Neural cell (in vitro differentiated cells): Measurements from ENCODE around the gene PLD1. TPM values are rescaled to one million over a fixed set of nuclear protein-coding genes. Genes with fewer than 3 reads are reported as not detected.

Experiments
- H2AFZ ChIP-seq: fragments of 200-600, 300-800 bp; sonication (generic), shearing (Covaris generic); 2 replicates; pipeline ENCODE4 v1.6.0; 2014; ENCODE audit warnings: low read depth, mild to moderate bottlenecking, antibody characterized with exemption, low read length, moderate library complexity
- H3F3A ChIP-seq: fragments of 200-600 bp; shearing (Covaris generic); 2 replicates; pipeline ENCODE4 v1.6.1; 2016; ENCODE audit warnings: mild to moderate bottlenecking, moderate library complexity, mixed read lengths, antibody characterized with exemption, low read length; ENCODE audit not compliant: insufficient read depth, poor library complexity, severe bottlenecking
- H3K27ac ChIP-seq: fragments of 200-600, 300-800 bp; sonication (generic), shearing (Covaris generic); 2 replicates; pipeline ENCODE4 v1.5.1; 2014; ENCODE audit warnings: mild to moderate bottlenecking, low read length, moderate library complexity
- H3K27me3 ChIP-seq: fragments of 300-800, 200-600 bp; sonication (generic), shearing (Covaris generic); 2 replicates; pipeline ENCODE4 v1.6.0; 2014; ENCODE audit warnings: mild to moderate bottlenecking, low read depth, low read length, moderate library complexity; ENCODE audit not compliant: insufficient read depth
- H3K36me3 ChIP-seq: fragments of 300-800, 200-600 bp; sonication (generic), shearing (Covaris generic); 2 replicates; pipeline ENCODE4 v1.5.1; 2014; ENCODE audit warnings: mild to moderate bottlenecking, antibody characterized with exemption, low read length, moderate library complexity; ENCODE audit not compliant: insufficient read depth
- H3K4me2 ChIP-seq: fragments of 300-800, 200-600 bp; sonication (generic), shearing (Covaris generic); 2 replicates; pipeline ENCODE4 v1.6.0; 2014; ENCODE audit warnings: mild to moderate bottlenecking, low read length
- H3K4me3 ChIP-seq: fragments of 300-800, 200-600 bp; sonication (generic), shearing (Covaris generic); 2 replicates; pipeline ENCODE4 v1.5.1; 2014; ENCODE audit warnings: mild to moderate bottlenecking, low read length, moderate library complexity
- H3K79me2 ChIP-seq: fragments of 200-600 bp; shearing (Covaris generic); replicated peaks from 2 replicates; pipeline ENCODE4 v1.6.0; 2014; ENCODE audit warnings: mild to moderate bottlenecking, low read length, moderate library complexity; ENCODE audit not compliant: insufficient read depth
- H3K9ac ChIP-seq: fragments of 300-800, 200-600 bp; sonication (generic), shearing (Covaris generic); 2 replicates; pipeline ENCODE4 v1.6.1; 2016; ENCODE audit warnings: mild to moderate bottlenecking, low read length, mixed read lengths
- H3K9me2 ChIP-seq: fragments of 200-600 bp; shearing (Covaris generic); 2 replicates; pipeline ENCODE4 v1.6.1; 2016; ENCODE audit warnings: mild to moderate bottlenecking, low read length, mixed read lengths; ENCODE audit not compliant: insufficient read depth
- H3K9me3 ChIP-seq: fragments of 200-600, 300-800 bp; sonication (generic), shearing (Covaris generic); 2 replicates; pipeline ENCODE4 v1.6.1; 2016; ENCODE audit warnings: mild to moderate bottlenecking, mixed run types, low read length, moderate library complexity, mixed read lengths
- H4K20me1 ChIP-seq: fragments of 200-600 bp; shearing (Covaris generic); 2 replicates; pipeline ENCODE4 v1.6.1; 2016; ENCODE audit warnings: mild to moderate bottlenecking, mixed run types; ENCODE audit not compliant: insufficient read depth
- CTCF ChIP-seq: fragments of 450-650 bp; IDR thresholded peaks from 2 replicates; pipeline ENCODE4 v1.5.1; 2014; ENCODE audit warnings: antibody characterized with exemption, mild to moderate bottlenecking, moderate library complexity; ENCODE audit not compliant: poor library complexity, severe bottlenecking
- EP300 ChIP-seq: fragments of 450-650 bp; conservative IDR thresholded peaks from 2 replicates; pipeline ENCODE4 v1.6.1; 2014; ENCODE audit warnings: antibody characterized with exemption, mild to moderate bottlenecking, moderate library complexity; ENCODE audit not compliant: poor library complexity, severe bottlenecking
- EZH2 ChIP-seq: fragments of 200-600, 300-800 bp; shearing (Covaris generic), sonication (generic); IDR thresholded peaks from 2 replicates; pipeline ENCODE4 v1.6.1; 2014; ENCODE audit warnings: antibody characterized with exemption, low read length, borderline replicate concordance, mild to moderate bottlenecking; ENCODE audit not compliant: insufficient read depth, poor library complexity, severe bottlenecking
- MXI1 ChIP-seq: fragments of 450-650 bp; conservative IDR thresholded peaks from 2 replicates; pipeline ENCODE4 v1.6.1; 2014; ENCODE audit warnings: antibody characterized with exemption, mild to moderate bottlenecking; ENCODE audit not compliant: poor library complexity, severe bottlenecking
- POLR2AphosphoS5 ChIP-seq: IDR thresholded peaks from 2 replicates; pipeline ENCODE4 v1.6.1; 2012
- RAD21 ChIP-seq: fragments of 450-650 bp; conservative IDR thresholded peaks from 2 replicates; pipeline ENCODE4 v1.6.1; 2014; ENCODE audit warnings: antibody characterized with exemption, mild to moderate bottlenecking, moderate library complexity
- SMC3 ChIP-seq: fragments of 450-650 bp; conservative IDR thresholded peaks from 2 replicates; pipeline ENCODE4 v1.6.1; 2014; ENCODE audit warnings: antibody characterized with exemption, mild to moderate bottlenecking, moderate library complexity; ENCODE audit not compliant: poor library complexity
- TAF1 ChIP-seq: IDR thresholded peaks from 2 replicates; pipeline ENCODE4 v1.6.1; 2012; ENCODE audit warnings: low read depth
- polyA plus RNA-seq: library from polyadenylated mRNA; depleted of rRNA; stranded (reverse); fragments of >200 nt; gene quantifications from 2 replicates; pipeline ENCODE4 v1.2.3, GENCODE V29; 2014
- TF ChIP-seq, protein P1 (sequence below): IDR thresholded peaks from 2 replicates; pipeline ENCODE4 v1.6.1; 2012; ENCODE audit warnings: borderline replicate concordance

The PLD1 gene
- polyA plus RNA-seq, 1 donor from 2014 or later, result 0.06 TPM

GRCh38 chr3:171553086-171553485 is 257.2 kb downstream of the PLD1 start (continued):
- TF ChIP-seq RAD21 (no peak), POLR2AphosphoS5 (no peak)

GRCh38 chr3:171552531-171552930 is 257.8 kb downstream of the PLD1 start:
- Histone ChIP-seq H3K9ac (no peak overlapping the region), H2AFZ (no peak overlapping the region), H3K4me3 (no peak overlapping the region), H3K9me2 (no peaks in the 10 kb centered on the region), H3K9me3 (no peaks in the 10 kb centered on the region), H3K79me2 (no peaks in the 10 kb centered on the region), H3K4me2 (no peak overlapping the region), H4K20me1 (no peaks in the 10 kb centered on the region), H3K27me3 (no peaks in the 10 kb centered on the region), H3K36me3 (no peaks in the 10 kb centered on the region), H3K27ac (no peak overlapping the region), H3F3A (no peaks in the 10 kb centered on the region)
- TF ChIP-seq EZH2 (no peak), CTCF (no peak), SMC3 (no peak), TAF1 (no peak)
- TF ChIP-seq, protein P1, sequence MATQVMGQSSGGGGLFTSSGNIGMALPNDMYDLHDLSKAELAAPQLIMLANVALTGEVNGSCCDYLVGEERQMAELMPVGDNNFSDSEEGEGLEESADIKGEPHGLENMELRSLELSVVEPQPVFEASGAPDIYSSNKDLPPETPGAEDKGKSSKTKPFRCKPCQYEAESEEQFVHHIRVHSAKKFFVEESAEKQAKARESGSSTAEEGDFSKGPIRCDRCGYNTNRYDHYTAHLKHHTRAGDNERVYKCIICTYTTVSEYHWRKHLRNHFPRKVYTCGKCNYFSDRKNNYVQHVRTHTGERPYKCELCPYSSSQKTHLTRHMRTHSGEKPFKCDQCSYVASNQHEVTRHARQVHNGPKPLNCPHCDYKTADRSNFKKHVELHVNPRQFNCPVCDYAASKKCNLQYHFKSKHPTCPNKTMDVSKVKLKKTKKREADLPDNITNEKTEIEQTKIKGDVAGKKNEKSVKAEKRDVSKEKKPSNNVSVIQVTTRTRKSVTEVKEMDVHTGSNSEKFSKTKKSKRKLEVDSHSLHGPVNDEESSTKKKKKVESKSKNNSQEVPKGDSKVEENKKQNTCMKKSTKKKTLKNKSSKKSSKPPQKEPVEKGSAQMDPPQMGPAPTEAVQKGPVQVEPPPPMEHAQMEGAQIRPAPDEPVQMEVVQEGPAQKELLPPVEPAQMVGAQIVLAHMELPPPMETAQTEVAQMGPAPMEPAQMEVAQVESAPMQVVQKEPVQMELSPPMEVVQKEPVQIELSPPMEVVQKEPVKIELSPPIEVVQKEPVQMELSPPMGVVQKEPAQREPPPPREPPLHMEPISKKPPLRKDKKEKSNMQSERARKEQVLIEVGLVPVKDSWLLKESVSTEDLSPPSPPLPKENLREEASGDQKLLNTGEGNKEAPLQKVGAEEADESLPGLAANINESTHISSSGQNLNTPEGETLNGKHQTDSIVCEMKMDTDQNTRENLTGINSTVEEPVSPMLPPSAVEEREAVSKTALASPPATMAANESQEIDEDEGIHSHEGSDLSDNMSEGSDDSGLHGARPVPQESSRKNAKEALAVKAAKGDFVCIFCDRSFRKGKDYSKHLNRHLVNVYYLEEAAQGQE, result no peak

- TF ChIP-seq POLR2AphosphoS5 (no peak), MXI1 (no peak), RAD21 (no peak), EZH2 (no peak), EP300 (no peak)
- TF ChIP-seq, protein P1, result no peak
These were observed 259.0 kb downstream of the PLD1 start for GRCh38 chr3:171551296-171551695.

More at GRCh38 chr3:171551296-171551695, 259.0 kb downstream of the PLD1 start:
- Histone ChIP-seq H3K9ac (no peak overlapping the region), H3K79me2 (no peaks in the 10 kb centered on the region), H3K4me2 (no peak overlapping the region), H3K36me3 (no peaks in the 10 kb centered on the region), H3F3A (no peaks in the 10 kb centered on the region), H3K27me3 (no peaks in the 10 kb centered on the region), H3K9me2 (no peaks in the 10 kb centered on the region), H3K4me3 (no peak overlapping the region), H3K27ac (no peak overlapping the region), H3K9me3 (no peaks in the 10 kb centered on the region), H4K20me1 (no peaks in the 10 kb centered on the region), H2AFZ (no peak overlapping the region)
